H1 (cell line): Measurements from ENCODE around the gene RNF38. TPM values are rescaled to one million over a fixed set of nuclear protein-coding genes. Genes with fewer than 3 reads are reported as not detected.

ENCODE experiments used
- ASH2L ChIP-seq: fragments of 200-600, 300-600 bp; sonication (generic); IDR thresholded peaks from one replicate; pipeline ENCODE4 v1.7.1; 2017; ENCODE audit warnings: low read length
- CHD2 ChIP-seq: IDR thresholded peaks from 2 replicates; pipeline ENCODE4 v1.6.1; 2012; ENCODE audit warnings: low read length, improper control_type of control experiment
- POLR2A ChIP-seq, 2 experiments: IDR thresholded peaks; 1 replicate in 1 of 2; 2 replicates in 1 of 2; pipeline ENCODE4 v1.6.1; 2011; ENCODE audit warnings: low read depth in 2 of 2, low read length in 2 of 2, mild to moderate bottlenecking in 2 of 2; ENCODE audit errors: control extremely low read depth in 1 of 2
- SUZ12 ChIP-seq: fragments of 200-600 bp; sonication (generic); IDR thresholded peaks from 2 replicates; pipeline ENCODE4 v1.6.1; 2012; ENCODE audit warnings: mild to moderate bottlenecking, inconsistent platforms, low read length, moderate library complexity, mixed read lengths
- TAF1 ChIP-seq: IDR thresholded peaks from 2 replicates; pipeline ENCODE4 v1.6.1; 2011; ENCODE audit warnings: mild to moderate bottlenecking, low read depth, low read length
- polyA plus RNA-seq, 7 experiments: library from polyadenylated mRNA; depleted of rRNA in 3 of 7; stranded (reverse) in 5 of 7; unstranded in 2 of 7; fragments of >200 nt in 5 of 7; fragments of 200-250 nt in 2 of 7; gene quantifications; 1 replicate in 5 of 7; 2 replicates in 1 of 7; 4 replicates in 1 of 7; pipeline versions ENCODE4 v1.2.1 to v1.2.3, GENCODE V29; 2011 to 2013; ENCODE audit warnings: missing spikeins in 2 of 7, mixed read lengths in 2 of 7
- total RNA-seq: library from RNA; stranded (reverse); fragmentation: NEBNext Ultra II Directional; extraction: Animal tissue kit (Norgen Biotek cat#: 25700); gene quantifications from 2 replicates; pipeline ENCODE4 v1.2.1, GENCODE V29; 2021

The RNF38 gene
- total and polyA plus RNA-seq, 2 of the 8 experiments (the other 6 are each of a cell fraction or from before 2014, with no cell fraction given), result 54.9 to 60.9 TPM

DNA sequence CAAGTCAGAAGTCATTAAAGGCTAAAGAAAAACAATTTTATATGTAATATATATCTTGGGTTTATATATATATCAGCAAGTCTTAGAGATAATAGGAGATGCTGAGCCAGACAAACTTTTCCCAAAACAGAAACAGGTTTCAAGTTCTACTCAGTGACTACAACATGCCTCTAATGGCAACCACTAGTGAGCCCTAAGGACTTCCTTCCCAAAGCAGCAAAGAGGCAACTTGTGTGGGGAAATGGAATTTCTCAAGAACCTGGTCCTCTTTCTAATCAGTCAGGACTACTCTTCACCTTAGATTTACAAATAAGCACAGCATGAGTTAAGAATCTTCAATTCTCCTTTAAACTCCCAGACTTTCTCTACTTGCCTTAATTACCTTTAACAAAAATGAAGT, 17.6 kb downstream of the RNF38 start (continued):
- TF ChIP-seq TAF1 (no peak), ASH2L (no peak), SUZ12 (no peak), POLR2A (IDR thresholded peaks at IDR 0.05; ENCODE audit: control extremely low read depth in 1 of 2, low read depth in 2 of 2, low read length in 2 of 2) (no peak), CHD2 (no peak)
